ENCODE results near the gene TMEM140.
"Not testable (repeated sequence)": the region's sequence is repeated elsewhere in the genome, so short reads cannot be mapped to it uniquely, and the experiment has no call there.

Gene TMEM140

DNA sequence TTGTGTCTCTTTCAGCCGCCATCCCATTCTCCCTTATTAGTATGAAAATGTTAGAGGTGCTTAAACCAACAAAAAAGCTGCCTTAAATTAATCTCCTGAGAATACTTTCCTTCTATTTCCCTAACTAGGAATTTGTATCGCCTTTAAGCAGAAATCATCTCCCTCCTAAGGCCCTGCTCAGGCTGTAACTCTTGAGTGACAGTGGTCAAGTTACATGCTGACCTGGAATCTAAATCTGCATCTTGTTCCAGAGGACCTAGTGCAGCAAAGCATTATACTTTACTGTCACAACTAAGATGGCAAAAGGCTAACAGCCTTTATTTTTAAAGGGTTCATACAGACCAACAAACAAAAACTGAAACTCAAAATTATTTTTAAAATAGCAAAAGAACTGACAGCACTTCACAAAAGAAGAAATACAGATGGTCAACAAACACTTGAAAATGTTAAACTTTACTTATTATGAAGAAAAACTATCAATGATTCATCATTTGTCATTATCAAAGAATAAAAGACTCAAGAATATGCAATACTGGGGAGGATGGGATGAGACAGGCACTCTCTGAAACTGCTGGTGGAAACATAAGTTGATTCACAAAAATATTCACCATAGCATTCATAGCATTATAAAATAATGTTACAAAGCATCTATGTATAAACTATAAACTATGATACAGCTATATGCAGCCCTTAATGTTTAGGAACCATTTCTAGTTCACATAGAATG, 11.7 kb downstream of the TMEM140 start:
- DNase-seq: no peak

DNA sequence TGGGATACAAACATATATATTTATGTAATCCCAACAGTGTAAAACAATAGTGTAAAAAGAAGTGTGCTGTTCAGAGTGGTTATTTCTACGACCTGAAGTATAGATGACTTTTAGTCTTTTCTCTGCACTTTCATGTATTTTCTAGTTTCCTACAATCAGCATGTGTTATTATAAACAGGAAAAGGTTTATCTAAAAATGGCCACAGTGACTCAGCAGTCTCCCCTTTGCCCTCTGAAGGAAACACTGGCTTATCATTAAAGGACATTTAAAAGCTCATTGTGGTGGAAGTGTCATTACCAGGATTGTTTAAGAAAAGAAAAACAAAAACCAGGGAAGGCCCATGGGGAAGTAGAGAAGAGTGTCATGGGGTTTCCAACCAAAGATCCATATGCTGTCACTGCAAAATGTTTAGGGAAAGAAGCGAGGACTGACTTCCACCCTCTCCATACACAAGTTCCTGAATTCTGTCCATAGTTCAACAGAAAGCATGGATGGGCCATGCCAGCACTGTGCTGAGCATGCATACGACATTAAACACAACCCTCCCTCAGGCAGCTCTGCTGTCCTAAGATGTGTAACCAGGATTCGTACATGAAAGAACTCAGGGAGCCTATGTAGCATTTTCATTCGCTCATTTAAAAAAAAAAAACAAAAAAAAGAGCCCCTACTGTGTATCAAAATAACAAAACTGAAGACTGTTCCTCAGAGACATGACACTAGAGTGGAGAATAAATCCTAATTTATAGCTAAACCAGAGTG, 12.4 kb downstream of the TMEM140 start:
- DNase-seq: no peak

GRCh38 chr7:135160858-135161653, 13.2 kb downstream of the TMEM140 start:
- no peak for DNase-seq

DNA sequence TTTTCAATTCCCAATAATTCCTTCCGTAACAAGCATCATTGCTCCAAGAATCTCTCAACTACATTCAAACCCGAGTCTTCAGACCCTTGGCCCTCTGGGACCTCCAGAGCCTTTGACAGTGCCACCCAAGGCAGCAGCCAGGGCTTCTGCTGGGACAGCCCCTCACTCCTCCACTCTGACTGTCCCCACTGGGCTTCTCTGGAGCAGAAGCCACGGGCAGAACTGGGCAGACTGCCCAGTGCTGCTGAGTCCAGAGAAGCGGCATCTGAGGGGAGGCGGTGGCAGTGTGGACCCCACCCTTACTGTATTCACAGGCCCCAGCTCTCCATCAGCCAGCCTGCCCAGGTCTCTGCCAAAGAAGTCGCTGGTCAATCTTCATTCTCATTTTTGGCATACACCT, 13.8 kb downstream of the TMEM140 start:
- DNase-seq: no peak

DNA sequence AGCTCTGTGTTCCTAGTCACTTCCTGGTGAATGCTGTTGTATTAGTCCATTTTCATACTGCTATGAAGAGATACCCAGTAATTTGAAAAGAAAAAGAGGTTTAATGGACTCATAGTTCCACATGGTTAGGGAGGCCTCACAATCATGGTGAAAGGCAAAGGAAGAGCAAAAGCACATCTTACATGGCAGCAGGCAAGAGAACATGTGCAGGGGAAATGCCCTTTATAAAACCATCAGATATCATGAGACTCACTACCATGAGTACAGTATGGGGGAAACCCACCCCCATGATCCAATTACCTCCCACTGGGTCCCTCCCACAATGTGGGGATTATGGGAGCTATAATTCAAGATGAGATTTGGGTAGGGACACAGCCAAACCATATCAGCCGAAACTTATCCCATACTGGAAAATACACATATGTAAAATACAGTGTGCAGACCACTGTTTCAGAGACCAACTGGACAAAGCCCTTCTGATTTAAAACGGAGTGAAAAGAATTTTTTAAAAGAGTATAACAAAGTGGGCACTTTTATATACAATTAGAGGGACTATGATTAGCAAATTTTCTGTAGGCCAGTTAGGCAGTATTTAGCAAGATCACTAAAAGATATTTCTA, 14.6 kb downstream of the TMEM140 start:
- DNase-seq: no peak

DNA sequence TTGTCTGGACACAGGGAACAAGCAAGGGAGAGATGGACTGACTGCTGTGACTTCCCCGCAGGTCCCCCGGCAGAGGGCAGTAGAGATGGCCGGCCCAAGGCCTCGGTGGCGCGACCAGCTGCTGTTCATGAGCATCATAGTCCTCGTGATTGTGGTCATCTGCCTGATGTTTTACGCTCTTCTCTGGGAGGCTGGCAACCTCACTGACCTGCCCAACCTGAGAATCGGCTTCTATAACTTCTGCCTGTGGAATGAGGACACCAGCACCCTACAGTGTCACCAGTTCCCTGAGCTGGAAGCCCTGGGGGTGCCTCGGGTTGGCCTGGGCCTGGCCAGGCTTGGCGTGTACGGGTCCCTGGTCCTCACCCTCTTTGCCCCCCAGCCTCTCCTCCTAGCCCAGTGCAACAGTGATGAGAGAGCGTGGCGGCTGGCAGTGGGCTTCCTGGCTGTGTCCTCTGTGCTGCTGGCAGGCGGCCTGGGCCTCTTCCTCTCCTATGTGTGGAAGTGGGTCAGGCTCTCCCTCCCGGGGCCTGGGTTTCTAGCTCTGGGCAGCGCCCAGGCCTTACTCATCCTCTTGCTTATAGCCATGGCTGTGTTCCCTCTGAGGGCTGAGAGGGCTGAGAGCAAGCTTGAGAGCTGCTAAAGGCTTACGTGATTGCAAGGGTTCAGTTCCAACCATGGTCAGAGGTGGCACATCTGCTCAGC, 16.6 kb downstream of the TMEM140 start:
- DNase-seq: no peak

- DNase-seq: no peak
Measured at GRCh38 chr7:135165862-135166261, 18.0 kb downstream of the TMEM140 start.

DNA sequence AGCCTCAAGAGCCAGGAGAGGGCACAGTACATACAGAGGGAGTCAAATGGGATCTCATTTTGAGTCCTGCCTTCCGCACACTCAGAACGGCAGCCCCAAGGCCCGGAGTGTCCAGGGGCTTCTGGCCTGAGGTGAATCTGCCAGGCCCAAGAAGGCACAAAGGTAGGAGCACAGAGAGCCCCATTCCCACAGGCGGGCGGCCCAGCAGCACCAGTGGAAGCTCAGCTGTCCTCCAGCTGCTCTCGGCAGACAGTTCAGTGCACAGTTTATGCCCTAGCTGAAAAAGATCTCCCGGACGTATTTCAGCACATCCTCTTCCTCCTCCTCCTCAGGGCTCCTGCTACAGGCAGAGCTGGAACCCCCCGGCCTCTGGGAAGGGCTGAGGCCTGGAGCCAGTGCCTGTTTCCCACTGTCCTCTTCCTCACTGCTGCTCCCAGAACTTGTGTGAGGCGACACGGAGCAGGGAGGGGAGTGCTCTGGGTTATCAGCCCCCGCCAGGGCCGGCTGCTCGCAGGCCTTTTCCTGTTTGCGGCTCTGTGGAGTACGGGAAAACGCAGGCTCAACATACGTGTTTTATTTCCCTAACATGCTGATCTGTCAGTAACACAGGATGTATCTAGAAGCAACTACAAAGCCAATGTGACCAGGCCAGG, 18.6 kb downstream of the TMEM140 start:
- DNase-seq: no peak

DNA sequence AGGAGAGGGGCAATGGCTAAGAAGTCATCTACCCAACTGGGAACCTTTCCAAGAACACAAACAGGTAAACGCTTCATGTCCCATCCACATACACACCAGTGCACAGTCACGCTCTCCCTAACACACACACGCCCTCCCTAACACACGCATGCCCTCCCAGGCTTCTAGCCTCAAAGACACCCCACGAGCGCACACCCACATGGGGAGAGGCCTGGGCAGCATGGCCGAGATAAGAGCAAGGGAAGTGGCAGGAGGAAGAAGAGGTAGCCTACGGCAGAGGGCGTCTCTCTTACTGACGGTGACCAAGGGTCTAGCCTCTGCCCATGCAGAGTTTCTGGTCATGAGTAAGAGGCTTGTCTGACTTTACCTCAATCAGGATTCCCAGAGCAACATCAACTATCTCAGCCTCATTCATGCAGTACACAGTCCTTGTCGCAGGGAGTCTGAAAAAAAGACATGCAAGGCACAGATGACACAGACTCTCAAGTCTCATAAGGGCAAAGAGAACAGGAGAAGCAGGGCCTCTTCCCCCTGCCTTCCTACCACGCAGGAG, 19.6 kb downstream of the TMEM140 start:
- no peak for DNase-seq

GRCh38 chr7:135168001-135168400, 20.1 kb downstream of the TMEM140 start:
- DNase-seq: no peak

GRCh38 chr7:135168489-135169140, 20.7 kb downstream of the TMEM140 start:
- DNase-seq: no peak

DNA sequence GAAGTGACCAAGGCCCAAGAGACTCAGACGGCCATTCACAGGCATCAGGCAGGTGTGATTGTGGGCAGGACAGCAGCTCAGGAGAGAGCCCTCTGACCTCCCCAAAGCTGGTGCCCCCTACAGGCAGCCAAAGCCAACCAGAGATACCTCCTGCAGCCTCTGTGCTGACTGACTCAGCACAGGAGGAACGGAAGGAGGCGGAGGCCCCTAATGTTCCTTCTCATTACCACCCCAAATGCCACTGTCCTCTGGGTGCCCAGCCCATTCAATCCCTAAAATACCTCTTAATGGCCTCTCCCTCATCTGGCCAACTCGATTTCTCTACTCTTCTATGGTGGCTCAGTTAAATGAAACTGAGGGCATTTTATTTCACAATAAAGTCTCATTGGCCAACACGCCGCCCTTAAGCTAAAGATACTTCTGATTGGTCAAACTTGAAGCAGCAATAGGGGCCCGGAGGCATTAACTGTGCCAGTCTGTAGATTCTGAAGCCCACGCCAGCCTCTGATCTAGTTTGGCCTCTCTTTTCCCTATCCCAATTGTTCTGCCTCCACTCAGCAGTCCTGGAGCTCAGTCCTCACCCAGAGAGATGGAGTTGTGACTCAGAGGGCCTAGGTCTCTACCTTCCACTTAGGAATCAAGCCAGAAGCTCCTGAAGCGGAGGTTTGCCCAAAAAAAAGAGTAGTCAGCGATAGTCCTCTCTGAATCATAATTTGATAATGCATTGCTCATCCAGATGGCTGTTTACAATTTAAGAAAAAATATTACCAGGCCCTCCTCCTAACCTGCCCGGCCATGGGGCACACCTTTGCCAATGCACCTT, 21.5 kb downstream of the TMEM140 start:
- DNase-seq: peak; percentile 55

GRCh38 chr7:135169964-135170273, 22.0 kb downstream of the TMEM140 start:
- DNase-seq: peak; percentile 28

DNA sequence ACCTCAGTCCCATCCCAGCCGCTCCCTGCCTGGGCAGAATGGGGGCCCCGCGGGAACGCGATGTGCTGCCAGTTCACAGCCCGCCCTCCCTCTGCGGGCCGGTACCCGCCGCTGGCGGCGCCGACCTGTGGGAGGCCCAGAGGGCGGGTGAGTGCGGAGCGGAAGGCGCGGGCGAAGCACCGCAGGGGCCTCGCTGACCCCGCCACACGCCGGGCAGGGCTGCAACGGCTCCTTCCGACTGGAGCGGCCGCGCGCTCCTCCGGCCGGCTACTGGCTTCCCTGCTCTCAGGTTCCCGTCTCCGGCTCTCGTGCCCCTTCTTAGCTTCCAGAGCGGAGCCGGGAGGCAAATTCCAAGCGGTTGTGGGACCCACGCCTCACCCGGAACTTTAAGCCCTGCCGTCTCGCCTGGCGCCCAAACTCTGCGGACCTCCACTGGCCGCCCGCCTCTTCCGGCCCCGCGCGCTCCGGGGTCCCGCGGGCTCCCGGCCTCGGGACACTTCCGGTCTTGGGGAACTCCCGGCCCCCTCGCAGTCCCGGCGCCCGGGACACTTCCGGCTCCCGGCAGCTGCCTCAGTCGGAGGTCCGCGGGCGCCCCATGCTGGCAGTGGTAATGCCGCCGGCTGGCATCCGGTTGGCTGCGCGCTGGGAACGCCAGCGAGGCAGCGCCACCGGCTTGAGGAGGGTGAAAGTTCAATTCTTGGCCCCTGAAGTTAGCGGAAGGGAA, 22.6 kb downstream of the TMEM140 start, which contains the start of gene CYREN:
Gene CYREN (minus strand): TSS at position 434 of the 724 bp plus-strand sequence. CDS start 1,785 bp downstream, outside the sequence.
- peak; percentile 95 for DNase-seq

DNA sequence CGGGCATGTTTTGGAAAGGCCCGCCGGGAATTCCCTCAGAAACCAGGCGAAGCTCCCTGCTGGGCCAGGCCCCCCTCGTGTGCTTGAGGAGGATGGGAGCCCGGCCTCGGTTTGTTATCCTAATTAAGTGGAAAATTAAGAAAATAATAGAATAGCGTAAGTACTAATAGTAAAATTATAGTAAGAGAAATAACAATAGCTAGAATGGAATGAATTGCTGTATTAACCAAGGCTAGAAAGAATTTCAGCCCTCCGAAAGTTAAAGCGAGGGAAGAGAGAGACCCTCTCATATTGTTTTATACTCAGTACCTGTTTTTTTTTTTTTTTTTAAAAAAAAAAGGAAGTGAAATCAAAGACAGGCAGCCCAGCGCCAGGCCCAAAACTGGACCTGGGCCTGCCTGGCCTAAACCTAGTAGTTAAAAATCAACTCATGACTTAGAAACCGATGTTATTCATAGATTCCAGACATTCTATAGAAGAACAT, 23.2 kb downstream of the TMEM140 start:
- not testable (repeated sequence) for DNase-seq

DNA sequence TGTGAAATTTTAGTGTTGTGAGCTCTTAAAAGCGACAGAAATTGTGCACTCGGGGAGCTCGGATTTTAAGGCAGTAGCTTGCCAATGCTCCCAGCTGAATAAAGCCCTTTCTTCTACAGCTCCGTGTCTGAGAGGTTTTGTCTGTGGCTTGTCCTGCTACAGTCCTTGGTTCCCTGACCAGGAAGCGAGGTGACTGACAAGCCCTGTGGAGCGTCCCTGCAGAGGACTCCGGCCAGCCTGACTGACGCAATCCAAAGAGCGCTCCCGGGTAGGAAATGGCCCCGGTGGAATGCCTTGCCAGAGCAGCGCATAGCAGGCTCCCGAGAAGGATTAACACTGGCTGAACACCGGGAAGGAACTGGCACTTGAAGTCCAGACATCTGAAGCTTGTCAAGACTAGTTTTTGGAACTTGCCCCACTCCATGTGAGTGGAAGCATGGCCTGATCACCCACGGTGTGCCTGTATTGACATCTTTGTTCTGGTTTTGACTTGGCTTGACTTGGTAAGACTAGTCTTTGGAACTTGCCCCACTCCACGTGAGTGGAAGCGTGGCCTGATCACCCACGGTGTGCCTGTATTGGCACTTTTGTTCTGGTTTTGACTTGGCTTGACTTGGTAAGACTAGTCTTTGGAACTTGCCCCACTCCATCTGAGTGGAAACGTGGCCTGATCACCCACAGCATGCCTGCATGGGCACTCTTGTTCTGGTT, 23.9 kb downstream of the TMEM140 start:
- not testable (repeated sequence) for DNase-seq

GRCh38 chr7:135173916-135174315, 26.0 kb downstream of the TMEM140 start:
- DNase-seq: not testable (repeated sequence)

GRCh38 chr7:135174941-135175340, 27.1 kb downstream of the TMEM140 start:
- DNase-seq: no peak

GRCh38 chr7:135175931-135176330, 28.1 kb downstream of the TMEM140 start:
- no peak for DNase-seq

All from activated naive CD4-positive, alpha-beta T cell treated with anti-CD3 and anti-CD28 coated beads, Interleukin-2, amount 50 U/mL, for 16 hours (primary cell).